GM21717 (cell line): ENCODE measurements around the gene PARVA.

ENCODE experiments used
- ATAC-seq: cut with Tn5 transposase; IDR thresholded peaks from one replicate; pipeline ENCODE4 v1.9.1; 2021; ENCODE audit warnings: mild to moderate bottlenecking, moderate library complexity; ENCODE audit not compliant: unreplicated experiment

The PARVA gene

DNA sequence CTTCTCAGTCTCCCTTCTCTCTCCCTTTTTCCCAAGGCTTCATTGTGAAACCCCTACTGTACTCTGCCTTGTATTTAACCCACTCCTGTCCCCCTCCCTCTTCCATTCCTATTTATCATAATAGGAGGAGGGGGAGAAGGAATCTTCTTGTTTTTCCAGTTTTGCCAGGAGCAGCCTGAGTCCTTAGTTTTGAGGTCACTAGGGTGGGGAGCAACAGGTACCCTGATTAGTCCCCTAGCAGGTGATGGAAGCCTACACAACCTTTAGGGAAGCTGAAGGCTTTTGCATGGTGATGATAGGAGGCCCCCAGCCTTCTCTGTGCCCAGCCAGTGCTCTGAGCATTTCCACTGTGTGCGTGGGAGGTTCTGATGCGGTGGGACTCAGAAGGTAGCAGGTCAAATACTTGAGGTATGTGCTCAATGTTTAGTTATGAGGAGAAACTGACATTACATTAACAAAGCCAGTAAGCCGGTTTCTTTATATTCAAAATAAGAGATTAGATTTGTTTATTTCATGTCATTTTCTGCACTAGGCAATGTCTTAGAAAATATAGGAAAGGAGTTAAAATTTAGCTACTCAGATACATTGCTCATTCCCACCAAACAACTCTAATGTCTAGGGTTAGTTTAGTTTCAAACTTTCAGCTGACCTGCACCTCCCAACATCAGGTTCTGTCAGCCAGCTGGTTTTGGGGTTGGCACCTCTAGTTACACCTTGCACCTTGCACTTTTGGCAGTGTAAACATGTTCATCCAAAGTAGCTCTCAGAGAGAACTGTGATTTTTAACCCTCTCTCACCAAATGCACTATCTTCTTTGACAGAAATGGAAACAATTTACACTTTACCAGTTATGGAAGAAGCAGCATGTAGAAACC, 26.0 kb downstream of the PARVA start:
- no peak for ATAC-seq

DNA sequence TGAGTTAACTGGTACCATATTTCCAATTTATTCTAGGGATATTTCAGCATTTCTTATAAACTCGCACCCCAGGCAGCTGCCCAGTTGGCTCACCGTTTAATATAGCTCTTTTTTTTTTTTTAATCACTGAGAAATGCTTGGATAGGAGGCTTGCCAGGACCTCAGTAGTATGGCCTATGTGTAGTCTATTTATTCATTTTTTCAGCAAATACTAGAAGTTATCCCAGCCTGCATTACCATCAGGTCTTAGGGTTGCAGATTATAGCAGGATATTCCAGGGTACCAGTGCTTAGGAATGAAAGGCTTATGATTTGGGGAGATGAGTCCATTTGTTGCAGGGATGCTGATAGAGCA, 26.6 kb downstream of the PARVA start:
- no peak for ATAC-seq

DNA sequence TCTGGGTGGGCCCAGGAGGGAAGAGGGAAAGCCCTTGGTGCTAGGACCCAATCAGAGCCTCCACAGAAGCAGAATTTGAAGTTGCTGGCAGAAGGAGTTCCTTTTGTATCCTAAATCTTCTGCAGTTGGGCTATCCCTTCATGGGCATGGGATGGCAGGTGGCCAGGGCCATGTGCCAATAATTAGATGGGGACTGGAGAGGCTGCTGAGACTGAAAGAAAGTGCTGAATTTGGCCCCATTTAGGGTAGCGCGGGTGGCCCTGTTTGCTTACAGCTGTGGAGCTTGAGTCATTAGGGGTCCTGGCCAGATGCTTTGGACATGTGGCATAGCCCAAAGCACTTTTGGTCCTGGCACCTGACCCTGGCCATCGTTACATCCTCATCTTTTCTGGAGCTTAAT, 27.1 kb downstream of the PARVA start:
- ATAC-seq: no peak

DNA sequence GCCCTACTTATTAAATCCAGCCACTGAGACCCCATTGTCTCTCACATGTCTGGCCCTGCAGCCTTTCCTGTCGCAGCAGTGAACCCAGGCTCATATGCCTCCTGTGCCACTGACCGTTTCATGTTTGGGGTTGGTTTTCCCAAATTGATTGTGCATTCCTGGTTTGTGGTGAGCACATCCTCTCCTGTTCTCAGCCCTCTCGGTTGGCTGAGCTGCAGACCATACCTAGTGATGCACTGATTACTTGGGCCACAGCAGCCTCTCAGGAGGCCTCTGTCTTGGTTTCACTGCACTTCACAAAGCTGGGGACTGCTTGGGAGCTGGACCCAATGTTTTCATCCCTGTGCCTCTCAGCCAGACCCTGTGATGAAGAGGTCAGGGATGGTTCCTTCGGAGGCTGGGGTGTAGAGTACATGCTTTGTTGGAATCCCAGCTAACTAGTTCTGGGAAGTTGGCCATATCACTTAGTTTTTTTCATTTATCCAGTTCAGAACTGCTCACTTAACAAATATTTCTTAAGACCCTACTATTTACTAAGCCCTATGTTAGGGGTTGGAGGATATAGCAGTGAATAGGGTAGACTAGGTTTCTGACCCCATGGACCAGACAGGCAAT, 30.9 kb downstream of the PARVA start:
- no peak for ATAC-seq

DNA sequence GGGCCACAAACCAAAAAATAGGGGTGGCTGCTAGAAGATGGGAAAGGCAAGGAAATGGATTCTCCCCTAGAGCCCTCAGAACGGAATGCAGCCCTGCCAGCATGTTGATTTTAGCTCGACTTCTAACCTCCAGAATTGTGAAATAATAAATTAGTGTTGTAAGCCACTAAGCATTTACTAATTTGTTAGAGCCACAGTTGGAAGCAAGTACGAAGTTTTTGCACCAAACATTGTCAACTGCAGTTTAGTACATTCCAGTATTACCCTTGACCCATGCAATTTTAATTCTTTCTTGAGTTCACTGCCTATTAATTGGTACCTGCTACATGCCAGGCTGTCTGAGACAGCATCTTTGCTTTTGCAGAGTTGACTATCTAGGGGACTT, 32.2 kb downstream of the PARVA start:
- ATAC-seq: no peak

DNA sequence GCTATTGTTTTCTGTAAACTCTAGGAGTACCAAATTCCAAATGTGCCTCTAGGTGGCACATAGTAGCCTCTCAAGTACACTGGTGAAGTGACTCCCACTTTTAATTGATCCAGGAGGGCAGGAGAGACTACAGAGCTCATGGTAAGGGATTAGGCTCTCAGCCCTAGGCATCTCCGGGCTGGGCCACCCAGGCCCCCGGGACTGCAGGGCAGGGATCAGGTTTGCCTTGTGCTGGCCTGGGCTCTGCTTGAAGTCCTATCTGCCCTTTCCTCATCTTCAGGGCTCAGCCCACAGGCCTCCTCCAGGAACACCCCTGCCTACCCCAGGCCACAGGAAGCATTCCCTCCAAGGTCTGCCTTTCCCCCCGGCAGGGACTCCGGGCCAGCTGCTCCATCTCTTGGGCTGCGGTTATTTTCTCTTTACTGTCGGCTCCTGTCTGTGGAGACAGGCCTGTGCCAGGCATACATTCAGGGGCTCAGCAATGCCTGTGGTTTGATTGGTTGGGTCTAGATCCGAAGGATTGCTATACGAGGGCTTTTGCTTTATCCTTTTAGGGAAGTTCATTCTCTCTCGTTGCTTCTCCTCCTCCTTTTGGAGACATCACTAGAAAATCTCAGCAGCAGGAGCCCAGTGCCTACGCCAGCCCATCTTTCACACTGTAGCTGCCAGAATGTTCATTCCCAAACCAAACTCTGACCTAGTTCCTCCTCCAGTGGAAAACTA, 32.8 kb downstream of the PARVA start:
- no peak for ATAC-seq

DNA sequence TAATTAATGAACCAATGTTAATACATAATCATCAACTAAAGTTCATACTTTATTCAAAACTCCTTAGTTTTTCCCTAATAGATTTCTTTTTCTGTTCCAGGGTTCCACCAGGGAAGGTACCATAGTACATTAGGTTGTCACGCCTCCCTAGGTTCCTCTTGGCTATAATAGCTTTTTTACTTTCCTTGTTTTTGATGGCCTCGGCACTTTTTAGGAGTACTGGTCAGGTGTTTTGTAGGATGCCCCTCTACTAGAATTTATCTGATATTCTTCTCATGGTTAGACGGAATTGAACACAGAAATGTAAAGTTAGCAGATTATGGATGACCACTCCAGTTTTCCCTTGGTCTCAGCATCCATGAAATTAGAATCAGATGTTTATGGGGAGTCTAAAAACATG, 34.0 kb downstream of the PARVA start:
- no peak for ATAC-seq

DNA sequence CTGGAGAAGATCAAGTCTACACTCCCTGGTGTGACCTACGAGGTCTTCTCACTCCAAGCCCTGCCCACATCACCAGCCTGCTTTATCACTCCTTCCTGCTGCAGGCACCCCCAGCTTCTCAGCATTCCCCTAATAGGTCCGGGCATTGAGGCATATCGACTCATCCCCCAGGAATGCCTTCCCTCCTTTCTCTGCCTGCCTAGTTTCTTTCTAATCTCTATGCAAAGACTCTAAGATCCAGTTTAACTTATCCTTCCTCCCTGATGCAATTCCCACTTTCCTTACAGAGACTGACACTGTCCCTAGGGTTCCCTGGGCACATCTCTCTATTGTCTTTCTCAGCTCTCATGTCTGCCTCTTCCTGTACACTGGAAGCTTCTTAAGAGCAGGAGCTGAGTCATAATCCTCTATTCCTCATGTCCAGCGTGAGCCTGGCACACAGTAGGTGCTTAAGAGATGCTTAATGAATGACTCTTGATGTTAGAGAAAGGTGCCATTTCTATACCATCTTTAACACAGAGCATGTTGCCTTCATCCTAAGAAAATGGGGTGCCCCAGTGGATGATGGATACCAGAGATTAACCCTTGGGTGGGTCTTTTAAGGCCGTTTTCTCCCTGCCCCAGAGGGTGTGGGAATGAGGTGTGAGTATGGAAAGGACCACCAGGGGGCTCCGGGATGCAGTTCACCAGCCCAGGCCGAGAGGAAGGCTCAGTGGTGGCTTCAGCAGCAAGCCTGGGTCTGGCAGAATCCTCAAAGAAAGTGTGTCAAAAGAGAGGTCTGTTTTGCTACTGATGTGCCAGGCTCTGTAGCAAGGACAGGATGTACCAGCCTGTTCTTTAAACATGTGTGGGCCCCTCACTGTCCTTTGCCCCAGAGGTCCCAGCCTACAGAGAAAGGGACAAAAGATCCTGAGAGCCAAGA, 34.7 kb downstream of the PARVA start:
- no peak for ATAC-seq

DNA sequence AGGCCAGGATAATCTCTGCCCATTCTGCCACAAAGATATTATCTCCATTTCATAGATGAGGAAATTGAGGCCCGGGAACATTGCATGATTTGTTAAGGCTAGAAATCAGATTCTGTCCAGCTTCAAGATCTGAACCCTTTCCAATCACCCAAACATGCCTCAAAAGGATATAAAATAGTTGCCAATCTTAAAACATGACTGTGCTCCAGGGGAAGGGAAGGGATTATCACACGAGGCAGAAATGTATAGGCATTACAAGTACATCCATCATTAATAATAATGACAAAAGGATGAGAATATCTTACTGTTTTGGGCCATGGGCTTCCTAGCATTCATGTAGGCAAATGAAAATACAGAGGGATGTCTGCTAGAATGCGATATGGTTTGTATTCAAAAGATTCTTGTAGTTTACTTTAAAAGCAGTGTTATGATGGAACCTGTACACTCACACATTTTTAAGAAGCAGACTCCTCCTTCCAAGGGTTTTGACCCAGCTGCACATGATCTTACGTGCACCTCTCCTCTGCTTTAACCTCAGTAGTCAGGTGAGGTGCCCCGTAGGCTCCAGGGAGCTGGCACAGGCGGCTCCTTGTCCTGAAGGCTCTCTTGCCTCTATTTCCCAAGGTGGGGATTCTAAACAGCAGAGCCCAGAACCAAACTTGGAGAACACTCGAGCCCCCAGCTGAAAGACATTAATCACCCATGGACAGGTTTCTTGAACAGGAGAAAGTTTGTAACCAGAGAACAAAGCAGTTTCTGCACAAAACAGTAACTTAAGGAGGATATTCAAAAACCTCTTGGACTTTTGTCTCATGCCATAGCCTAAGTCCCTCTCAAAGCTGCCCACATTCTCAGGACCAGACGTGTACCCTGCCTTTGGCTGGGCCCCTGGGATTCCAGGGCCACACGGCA, 36.0 kb downstream of the PARVA start:
- ATAC-seq: no peak

DNA sequence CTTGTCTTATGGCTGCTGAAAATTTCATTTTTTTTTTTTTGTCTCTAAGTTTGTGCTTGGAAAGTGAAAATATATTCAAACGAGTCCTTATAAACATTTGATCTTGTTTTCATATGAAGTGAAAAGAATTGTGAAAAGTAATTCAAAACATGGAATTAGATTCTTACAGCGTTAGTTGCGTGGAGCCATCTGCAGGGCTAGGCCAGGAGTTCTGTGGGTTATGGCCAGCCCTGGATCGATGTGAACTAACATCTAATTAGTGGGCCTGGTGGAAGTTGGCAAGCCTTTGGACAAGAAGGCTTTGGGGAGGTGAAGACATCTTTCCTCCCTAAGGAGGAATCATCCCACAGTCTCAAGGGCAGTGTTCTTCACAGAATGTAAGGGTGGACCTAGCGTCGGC, 37.2 kb downstream of the PARVA start:
- no peak for ATAC-seq

DNA sequence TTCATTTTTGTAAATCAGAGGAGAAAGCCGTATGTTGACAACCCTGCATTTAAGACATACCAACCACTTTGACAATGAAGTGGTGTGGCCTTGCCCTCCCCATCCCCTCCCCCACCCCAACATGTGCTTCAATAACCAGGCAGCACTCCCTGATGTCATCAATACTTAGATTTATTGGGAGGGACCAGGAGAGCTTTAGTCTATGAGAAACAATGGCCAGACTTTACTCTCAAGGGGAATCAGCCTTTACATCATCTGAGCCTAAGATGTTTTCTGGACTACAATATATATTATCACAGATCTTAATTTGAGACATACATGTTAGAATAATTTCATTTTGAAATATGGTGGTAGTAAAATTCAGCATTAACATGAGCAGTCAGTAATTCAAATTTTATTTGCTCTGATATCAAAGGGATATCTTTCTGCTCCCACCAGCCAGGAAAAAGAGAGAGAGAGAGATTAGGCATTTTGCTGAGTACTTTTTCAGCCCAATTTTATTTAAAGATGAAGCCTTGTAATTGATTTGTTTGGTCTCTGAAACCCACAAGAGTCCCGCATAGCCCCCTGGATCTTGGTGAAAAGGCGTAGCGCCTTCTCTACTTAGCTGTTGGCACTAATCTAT, 38.1 kb downstream of the PARVA start:
- ATAC-seq: no peak

DNA sequence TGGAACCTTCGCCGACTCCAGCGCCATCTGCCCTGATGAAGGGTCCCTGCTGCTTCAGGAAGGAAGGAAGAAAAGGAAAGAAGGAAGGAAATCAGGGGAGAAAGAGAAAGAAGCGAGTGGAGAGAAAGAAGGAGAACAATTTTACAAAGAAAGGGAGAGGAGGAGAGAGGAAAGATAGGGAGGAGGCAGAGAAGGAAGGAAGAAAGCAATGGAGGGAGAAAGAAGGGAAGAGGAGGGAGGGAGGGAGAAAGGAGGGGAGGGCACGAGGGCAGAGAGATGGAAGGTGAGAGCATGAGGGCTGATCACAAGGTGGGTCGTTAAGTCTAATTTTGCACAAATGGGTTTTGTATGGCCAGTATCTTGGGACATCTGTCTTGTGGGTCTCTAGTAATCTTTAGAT, 39.2 kb downstream of the PARVA start:
- ATAC-seq: no peak

DNA sequence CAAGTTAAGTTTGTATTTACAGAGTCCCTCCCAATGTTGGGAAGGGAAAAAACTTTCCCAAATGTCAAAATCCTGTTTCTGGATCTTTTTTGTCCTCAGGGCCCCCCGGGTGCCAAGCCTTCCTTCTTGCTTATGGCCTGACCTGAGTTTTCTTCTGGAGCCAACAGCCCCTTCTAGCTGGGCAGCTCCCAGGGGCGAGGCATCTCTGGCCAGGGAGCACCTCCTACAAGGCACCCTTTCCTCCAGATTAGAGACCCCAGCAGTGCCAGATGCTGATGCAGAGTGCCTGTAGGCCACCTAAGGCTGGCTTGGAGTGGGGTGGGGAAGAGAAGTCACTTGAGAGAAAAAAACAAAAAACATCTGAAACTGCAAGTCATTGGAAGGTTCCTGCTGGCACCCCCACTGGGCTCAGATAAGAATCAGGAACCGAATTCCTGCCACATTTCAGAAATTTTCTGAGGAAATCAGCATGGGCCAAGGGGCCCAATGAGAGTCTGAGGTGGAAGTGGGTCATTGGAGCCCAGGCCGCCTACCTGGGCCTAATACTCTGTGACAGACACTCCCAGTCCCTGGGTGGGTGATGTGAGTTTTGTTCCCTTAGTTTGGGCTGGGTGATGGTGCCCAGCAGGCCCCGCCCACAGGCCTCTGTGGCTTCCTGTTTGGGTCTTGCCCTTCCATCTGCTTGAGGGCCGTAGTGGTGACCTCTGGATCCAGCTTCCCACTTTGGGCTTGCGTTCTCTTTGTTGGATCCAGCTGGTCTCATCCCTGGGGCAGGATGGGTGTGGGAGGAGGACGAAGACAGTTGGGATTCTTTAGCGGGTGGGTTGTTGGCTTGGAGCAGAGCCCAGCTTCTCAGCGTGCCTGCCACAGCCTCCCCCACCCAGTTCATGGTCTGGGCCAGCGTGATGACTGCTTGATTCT, 40.6 kb downstream of the PARVA start:
- no peak for ATAC-seq

DNA sequence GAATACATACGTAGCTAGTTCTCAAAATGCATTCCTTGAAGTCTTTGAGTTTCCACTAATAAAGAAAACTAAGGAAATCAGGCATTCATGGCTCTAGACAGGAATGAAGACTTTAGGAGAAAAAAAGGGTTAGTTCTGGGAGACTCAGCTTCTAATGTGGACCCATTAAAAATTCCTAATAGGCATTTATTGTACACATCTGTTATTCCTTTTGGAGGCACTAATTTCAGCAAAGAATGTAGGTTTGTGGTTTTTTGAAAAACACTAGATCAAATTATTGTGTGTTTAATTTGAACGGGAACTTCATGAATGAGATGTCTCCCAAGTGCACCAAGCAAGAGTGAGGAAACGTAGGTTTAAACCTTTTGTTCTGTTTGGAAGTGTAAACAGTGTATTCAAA, 42.7 kb downstream of the PARVA start:
- ATAC-seq: no peak

DNA sequence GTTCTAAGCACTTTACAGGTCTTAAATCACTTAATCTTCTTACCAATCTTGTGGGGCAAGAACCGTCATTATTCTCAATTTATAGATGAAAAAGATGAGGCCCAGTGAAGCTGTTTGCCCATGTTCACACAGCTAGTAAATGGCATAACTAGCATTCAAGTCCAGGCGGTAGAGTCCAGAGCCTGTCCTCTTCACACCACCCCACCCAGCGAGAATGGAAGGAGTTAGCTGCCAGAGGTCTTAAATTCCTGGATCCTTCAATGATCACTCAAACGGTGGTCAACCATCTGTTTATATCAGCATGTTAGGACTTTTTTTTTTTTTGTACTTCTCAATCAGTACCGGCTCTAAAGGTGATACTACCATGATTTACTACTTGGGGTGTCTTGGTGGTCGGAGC, 43.3 kb downstream of the PARVA start:
- no peak for ATAC-seq

DNA sequence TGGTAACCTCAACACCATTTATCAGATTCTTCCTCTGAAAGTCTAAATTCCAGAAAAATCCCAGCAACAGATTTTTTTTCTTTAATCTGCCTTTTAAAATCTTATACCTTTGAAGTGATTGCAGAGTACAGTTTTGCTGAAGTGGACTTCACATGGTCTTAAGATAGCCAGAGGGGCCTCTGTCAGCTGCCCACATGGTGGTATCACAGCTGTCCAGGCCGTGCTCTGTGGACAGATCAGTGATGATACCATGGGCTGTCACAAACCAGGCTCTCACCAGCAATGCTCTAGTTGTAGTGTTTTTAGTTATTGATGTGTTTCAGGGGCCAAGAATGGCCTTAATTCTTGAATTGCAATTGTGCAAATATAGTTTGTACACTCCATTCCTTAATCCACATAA, 44.0 kb downstream of the PARVA start:
- ATAC-seq: no peak

DNA sequence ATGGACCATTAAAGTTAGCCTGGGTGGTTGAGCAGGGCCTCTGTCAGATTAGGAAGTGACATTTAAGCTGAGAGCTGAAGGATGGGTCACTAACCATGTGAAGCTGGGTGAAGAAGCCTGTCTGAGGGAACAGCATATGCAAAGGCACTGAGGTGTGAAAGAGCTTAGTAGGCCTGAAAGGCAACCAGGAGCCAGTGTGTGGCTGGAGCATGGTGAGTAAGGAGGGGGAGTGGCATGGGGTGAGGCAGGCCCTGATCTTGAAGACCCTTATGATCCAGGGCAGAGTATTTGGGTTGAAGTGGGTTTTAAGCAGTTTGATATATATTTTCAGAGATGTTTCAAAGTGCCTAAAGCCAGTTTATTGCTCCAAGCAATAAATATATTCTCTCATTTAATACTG, 48.8 kb downstream of the PARVA start:
- no peak for ATAC-seq

DNA sequence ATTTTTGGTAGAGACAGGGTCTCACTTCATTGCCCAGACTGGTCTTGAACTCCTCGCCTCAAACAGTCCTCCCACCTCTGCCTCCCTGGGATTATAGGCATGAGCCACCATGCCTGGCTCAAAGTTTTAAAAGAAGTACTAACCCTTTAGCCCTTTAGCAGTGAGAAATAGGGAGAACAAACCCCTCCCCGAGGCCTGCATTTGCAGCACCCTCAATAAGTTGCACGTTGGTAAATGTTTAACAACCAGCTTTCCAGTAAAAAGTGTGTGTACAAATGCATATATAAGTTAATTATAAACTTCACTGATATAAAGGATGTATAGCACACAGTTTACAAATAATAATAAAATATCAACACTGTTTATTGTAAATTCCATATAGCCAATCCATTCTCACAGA, 51.8 kb downstream of the PARVA start:
- no peak for ATAC-seq

DNA sequence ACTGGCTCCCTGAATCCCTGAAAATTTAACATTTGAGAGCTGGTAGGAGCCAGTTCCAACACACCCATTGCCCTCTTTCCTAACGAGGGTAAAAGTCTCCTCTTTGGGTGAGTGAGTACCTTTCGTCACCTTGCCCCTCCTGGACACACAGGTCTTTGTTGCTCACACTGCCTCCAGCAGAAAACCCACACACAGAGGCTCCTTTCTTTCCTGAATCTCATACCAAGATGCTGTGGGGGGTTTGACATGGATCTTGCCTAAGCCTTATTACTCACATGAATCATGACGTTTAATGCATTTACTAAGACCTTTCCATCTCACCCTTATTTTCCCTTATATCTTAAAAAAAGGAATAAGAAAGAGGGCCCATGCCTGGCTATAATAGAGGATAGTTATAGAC, 53.0 kb downstream of the PARVA start:
- no peak for ATAC-seq
